Loucy (cell line): ENCODE measurements around the gene SALL3.

ENCODE experiments used
- H2AFZ ChIP-seq: fragments of 200-600 bp; sonication (generic); 2 replicates; pipeline ENCODE4 v1.6.0; 2016; ENCODE audit warnings: antibody characterized with exemption, mild to moderate bottlenecking, low read length, moderate library complexity
- H3F3A ChIP-seq: fragments of 200-600 bp; 2 replicates; pipeline ENCODE4 v1.6.0; 2016; ENCODE audit warnings: antibody characterized with exemption, low read depth, mild to moderate bottlenecking
- H3K27me3 ChIP-seq: fragments of 200-600 bp; sonication (generic); 2 replicates; pipeline ENCODE4 v1.6.1; 2014; ENCODE audit warnings: low read length, mild to moderate bottlenecking; ENCODE audit not compliant: insufficient read depth, poor library complexity, severe bottlenecking
- H3K36me3 ChIP-seq: fragments of 200-600 bp; sonication (generic); 2 replicates; pipeline ENCODE4 v1.6.1; 2016; ENCODE audit warnings: low read length; ENCODE audit not compliant: insufficient read depth
- H3K4me1 ChIP-seq: fragments of 200-600 bp; sonication (generic); 2 replicates; pipeline ENCODE4 v1.5.1; 2014; ENCODE audit warnings: low read length, mild to moderate bottlenecking; ENCODE audit not compliant: insufficient read depth, poor library complexity, severe bottlenecking
- H3K4me2 ChIP-seq: fragments of 200-600 bp; sonication (generic); 2 replicates; pipeline ENCODE4 v1.6.0; 2014; ENCODE audit warnings: antibody characterized with exemption, low read length, low read depth, mild to moderate bottlenecking; ENCODE audit not compliant: poor library complexity, severe bottlenecking
- H3K4me3 ChIP-seq: fragments of 200-600 bp; sonication (generic); 2 replicates; pipeline ENCODE4 v1.5.1; 2014; ENCODE audit warnings: low read length, mild to moderate bottlenecking, mixed read lengths; ENCODE audit not compliant: poor library complexity, severe bottlenecking
- H3K79me2 ChIP-seq: fragments of 200-600 bp; sonication (generic); 2 replicates; pipeline ENCODE4 v1.6.1; 2014; ENCODE audit warnings: low read length; ENCODE audit not compliant: insufficient read depth
- H3K9ac ChIP-seq: fragments of 200-600 bp; sonication (generic); 2 replicates; pipeline ENCODE4 v1.6.0; 2014; ENCODE audit warnings: mild to moderate bottlenecking, low read depth, low read length, moderate library complexity; ENCODE audit not compliant: poor library complexity, severe bottlenecking
- H3K9me2 ChIP-seq: fragments of 200-600 bp; sonication (generic); replicated peaks from 2 replicates; pipeline ENCODE4 v1.6.1; 2016; ENCODE audit warnings: low read depth, low read length, mixed read lengths
- H3K9me3 ChIP-seq: fragments of 200-600 bp; sonication (generic); 2 replicates; pipeline ENCODE4 v1.6.1; 2014; ENCODE audit warnings: mild to moderate bottlenecking, antibody characterized with exemption, low read length, low read depth; ENCODE audit not compliant: insufficient read depth
- H4K20me1 ChIP-seq: fragments of 200-600 bp; sonication (generic); 2 replicates; pipeline ENCODE4 v1.6.0; 2014; ENCODE audit warnings: antibody characterized with exemption, low read length, mild to moderate bottlenecking; ENCODE audit not compliant: insufficient read depth, poor library complexity, severe bottlenecking
- EZH2phosphoT487 ChIP-seq: fragments of 200-600 bp; IDR thresholded peaks from 2 replicates; pipeline ENCODE4 v1.6.1; 2018; ENCODE audit warnings: antibody characterized with exemption, mild to moderate bottlenecking, moderate library complexity, borderline replicate concordance
- TF ChIP-seq, protein P1 (sequence below): fragments of 200-600 bp; sonication (generic); conservative IDR thresholded peaks from 2 replicates; pipeline ENCODE4 v1.5.1; 2014; ENCODE audit warnings: mild to moderate bottlenecking, antibody characterized with exemption, low read length

Gene SALL3

GRCh38 chr18:79022603-79023002, 43.0 kb downstream of the SALL3 start:
- no peaks in the 10 kb centered on the region for H3K27me3 ChIP-seq
- H3K4me3 ChIP-seq: no peak overlapping the region

GRCh38 chr18:79026491-79026890, 46.9 kb downstream of the SALL3 start:
- H3K4me1 ChIP-seq: no peaks in the 10 kb centered on the region
- no peak overlapping the region for H3K4me2 ChIP-seq
- no peaks in the 10 kb centered on the region for H3K9me2 ChIP-seq
- no peaks in the 10 kb centered on the region for H4K20me1 ChIP-seq
- H3K9ac ChIP-seq: no peak overlapping the region
- H3K36me3 ChIP-seq: no peaks in the 10 kb centered on the region
- no peak for TF ChIP-seq EZH2phosphoT487
- H3K27me3 ChIP-seq: no peaks in the 10 kb centered on the region
- H2AFZ ChIP-seq: no peak overlapping the region
- H3K4me3 ChIP-seq: no peak overlapping the region
- H3F3A ChIP-seq: no peaks in the 10 kb centered on the region
- H3K9me3 ChIP-seq: no peaks in the 10 kb centered on the region; the same call in 1 of the 2 replicates
- no peaks in the 10 kb centered on the region for H3K79me2 ChIP-seq

More at GRCh38 chr18:79022603-79023002, 43.0 kb downstream of the SALL3 start:
- TF ChIP-seq EZH2phosphoT487: no peak
- TF ChIP-seq, protein P1, sequence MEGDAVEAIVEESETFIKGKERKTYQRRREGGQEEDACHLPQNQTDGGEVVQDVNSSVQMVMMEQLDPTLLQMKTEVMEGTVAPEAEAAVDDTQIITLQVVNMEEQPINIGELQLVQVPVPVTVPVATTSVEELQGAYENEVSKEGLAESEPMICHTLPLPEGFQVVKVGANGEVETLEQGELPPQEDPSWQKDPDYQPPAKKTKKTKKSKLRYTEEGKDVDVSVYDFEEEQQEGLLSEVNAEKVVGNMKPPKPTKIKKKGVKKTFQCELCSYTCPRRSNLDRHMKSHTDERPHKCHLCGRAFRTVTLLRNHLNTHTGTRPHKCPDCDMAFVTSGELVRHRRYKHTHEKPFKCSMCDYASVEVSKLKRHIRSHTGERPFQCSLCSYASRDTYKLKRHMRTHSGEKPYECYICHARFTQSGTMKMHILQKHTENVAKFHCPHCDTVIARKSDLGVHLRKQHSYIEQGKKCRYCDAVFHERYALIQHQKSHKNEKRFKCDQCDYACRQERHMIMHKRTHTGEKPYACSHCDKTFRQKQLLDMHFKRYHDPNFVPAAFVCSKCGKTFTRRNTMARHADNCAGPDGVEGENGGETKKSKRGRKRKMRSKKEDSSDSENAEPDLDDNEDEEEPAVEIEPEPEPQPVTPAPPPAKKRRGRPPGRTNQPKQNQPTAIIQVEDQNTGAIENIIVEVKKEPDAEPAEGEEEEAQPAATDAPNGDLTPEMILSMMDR: no peak
- Histone ChIP-seq H3K9me3 (no peaks in the 10 kb centered on the region; the same call in 1 of the 2 replicates), H3K79me2 (no peaks in the 10 kb centered on the region), H4K20me1 (no peaks in the 10 kb centered on the region), H3F3A (no peaks in the 10 kb centered on the region), H2AFZ (no peak overlapping the region), H3K36me3 (no peaks in the 10 kb centered on the region), H3K9ac (no peak overlapping the region), H3K4me1 (no peaks in the 10 kb centered on the region), H3K9me2 (no peaks in the 10 kb centered on the region), H3K4me2 (no peak overlapping the region)

- no peak for TF ChIP-seq EZH2phosphoT487
- TF ChIP-seq, protein P1: no peak
- Histone ChIP-seq H3K79me2 (no peaks in the 10 kb centered on the region), H3K4me1 (no peaks in the 10 kb centered on the region)
These were observed 51.1 kb downstream of the SALL3 start for GRCh38 chr18:79030680-79031079.

GRCh38 chr18:79042276-79042675, 62.7 kb downstream of the SALL3 start:
- Histone ChIP-seq H3K36me3 (no peaks in the 10 kb centered on the region), H3K27me3 (no peaks in the 10 kb centered on the region), H4K20me1 (no peaks in the 10 kb centered on the region), H3K4me2 (no peak overlapping the region), H3K79me2 (no peaks in the 10 kb centered on the region), H3K9me3 (no peaks in the 10 kb centered on the region; the same call in 1 of the 2 replicates), H2AFZ (no peak overlapping the region), H3K9ac (no peak overlapping the region), H3K9me2 (no peaks in the 10 kb centered on the region), H3F3A (no peaks in the 10 kb centered on the region), H3K4me1 (no peaks in the 10 kb centered on the region), H3K4me3 (no peak overlapping the region)
- no peak for TF ChIP-seq EZH2phosphoT487
- TF ChIP-seq, protein P1: no peak

More at GRCh38 chr18:79030680-79031079, 51.1 kb downstream of the SALL3 start:
- H3K27me3 ChIP-seq: no peaks in the 10 kb centered on the region
- no peak overlapping the region for H3K4me2 ChIP-seq
- H3K4me3 ChIP-seq: no peak overlapping the region
- H3K9me3 ChIP-seq: peaks cover 3% of the 10 kb centered on the region; the same call in 1 of the 2 replicates
- H4K20me1 ChIP-seq: no peaks in the 10 kb centered on the region
- H3K9me2 ChIP-seq: no peaks in the 10 kb centered on the region
- no peaks in the 10 kb centered on the region for H3F3A ChIP-seq
- no peak overlapping the region for H2AFZ ChIP-seq
- no peaks in the 10 kb centered on the region for H3K36me3 ChIP-seq
- no peak overlapping the region for H3K9ac ChIP-seq
